ENCODE results near the gene CAPS.

The CAPS gene

GRCh38 chr19:5896365-5897076, 17.5 kb upstream of the CAPS start:
- TF ChIP-seq TAF1 (IDR thresholded peaks at IDR 0.05; ENCODE audit: borderline replicate concordance, insufficient read depth, low read length), result no peak
- no peak for TF ChIP-seq FOXP2 (optimal IDR thresholded peaks at IDR 0.05; ENCODE audit: borderline replicate concordance, extremely low read depth, extremely low read length, insufficient read depth)
- no peak for TF ChIP-seq POLR2AphosphoS5 (IDR thresholded peaks at IDR 0.05; ENCODE audit: low read depth, low read length)
- no peak for TF ChIP-seq REST (IDR thresholded peaks at IDR 0.05; ENCODE audit: insufficient read depth in 1 of 2, low read depth in 2 of 2, low read length in 2 of 2)
- no peak for TF ChIP-seq SIN3A (IDR thresholded peaks at IDR 0.05; ENCODE audit: borderline replicate concordance, insufficient read depth, low read length)

- TF ChIP-seq REST (IDR thresholded peaks at IDR 0.05; ENCODE audit: insufficient read depth in 1 of 2, low read depth in 2 of 2, low read length in 2 of 2), result no peak
- no peak for TF ChIP-seq POLR2AphosphoS5 (IDR thresholded peaks at IDR 0.05; ENCODE audit: low read depth, low read length)
- no peak for TF ChIP-seq TAF1 (IDR thresholded peaks at IDR 0.05; ENCODE audit: borderline replicate concordance, insufficient read depth, low read length)
- TF ChIP-seq FOXP2 (optimal IDR thresholded peaks at IDR 0.05; ENCODE audit: borderline replicate concordance, extremely low read depth, extremely low read length, insufficient read depth), result no peak
- TF ChIP-seq SIN3A (IDR thresholded peaks at IDR 0.05; ENCODE audit: borderline replicate concordance, insufficient read depth, low read length), result no peak
Observed at GRCh38 chr19:5897189-5897969, 16.7 kb upstream of the CAPS start.

GRCh38 chr19:5899728-5900526, 14.1 kb upstream of the CAPS start:
- TF ChIP-seq POLR2AphosphoS5 (IDR thresholded peaks at IDR 0.05; ENCODE audit: low read depth, low read length) (no peak), SIN3A (IDR thresholded peaks at IDR 0.05; ENCODE audit: borderline replicate concordance, insufficient read depth, low read length) (no peak), TAF1 (IDR thresholded peaks at IDR 0.05; ENCODE audit: borderline replicate concordance, insufficient read depth, low read length) (no peak), REST (IDR thresholded peaks at IDR 0.05; ENCODE audit: insufficient read depth in 1 of 2, low read depth in 2 of 2, low read length in 2 of 2) (no peak), FOXP2 (optimal IDR thresholded peaks at IDR 0.05; ENCODE audit: borderline replicate concordance, extremely low read depth, extremely low read length, insufficient read depth) (no peak)

GRCh38 chr19:5900976-5901375, 13.1 kb upstream of the CAPS start:
- TF ChIP-seq POLR2AphosphoS5 (IDR thresholded peaks at IDR 0.05; ENCODE audit: low read depth, low read length) (no peak), TAF1 (IDR thresholded peaks at IDR 0.05; ENCODE audit: borderline replicate concordance, insufficient read depth, low read length) (no peak), SIN3A (IDR thresholded peaks at IDR 0.05; ENCODE audit: borderline replicate concordance, insufficient read depth, low read length) (no peak), FOXP2 (optimal IDR thresholded peaks at IDR 0.05; ENCODE audit: borderline replicate concordance, extremely low read depth, extremely low read length, insufficient read depth) (no peak), REST (IDR thresholded peaks at IDR 0.05; ENCODE audit: insufficient read depth in 1 of 2, low read depth in 2 of 2, low read length in 2 of 2) (no peak)

Data from PFSK-1 (cell line).